ENCODE data around the gene RHBDF2.

DNA sequence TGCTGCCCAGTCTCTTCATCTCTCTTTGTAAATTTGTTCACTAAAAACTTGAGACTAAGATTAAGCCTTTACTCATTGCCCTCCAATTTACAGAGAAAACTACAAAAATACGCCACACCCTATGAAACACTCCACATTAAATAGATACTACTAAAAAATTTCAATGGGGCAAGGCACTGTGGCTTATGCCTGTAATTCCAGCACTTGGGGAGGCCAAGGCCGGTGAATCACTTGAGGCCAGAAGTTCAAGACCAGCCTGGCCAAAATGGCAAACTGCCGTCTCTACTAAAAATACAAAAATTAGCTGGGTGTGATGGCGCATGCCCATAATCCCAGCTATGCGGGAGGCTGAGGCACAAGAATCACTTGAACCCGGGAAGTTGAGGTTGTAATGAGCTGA is 52.1 kb downstream of the RHBDF2 start:
- TF ChIP-seq, protein P1, sequence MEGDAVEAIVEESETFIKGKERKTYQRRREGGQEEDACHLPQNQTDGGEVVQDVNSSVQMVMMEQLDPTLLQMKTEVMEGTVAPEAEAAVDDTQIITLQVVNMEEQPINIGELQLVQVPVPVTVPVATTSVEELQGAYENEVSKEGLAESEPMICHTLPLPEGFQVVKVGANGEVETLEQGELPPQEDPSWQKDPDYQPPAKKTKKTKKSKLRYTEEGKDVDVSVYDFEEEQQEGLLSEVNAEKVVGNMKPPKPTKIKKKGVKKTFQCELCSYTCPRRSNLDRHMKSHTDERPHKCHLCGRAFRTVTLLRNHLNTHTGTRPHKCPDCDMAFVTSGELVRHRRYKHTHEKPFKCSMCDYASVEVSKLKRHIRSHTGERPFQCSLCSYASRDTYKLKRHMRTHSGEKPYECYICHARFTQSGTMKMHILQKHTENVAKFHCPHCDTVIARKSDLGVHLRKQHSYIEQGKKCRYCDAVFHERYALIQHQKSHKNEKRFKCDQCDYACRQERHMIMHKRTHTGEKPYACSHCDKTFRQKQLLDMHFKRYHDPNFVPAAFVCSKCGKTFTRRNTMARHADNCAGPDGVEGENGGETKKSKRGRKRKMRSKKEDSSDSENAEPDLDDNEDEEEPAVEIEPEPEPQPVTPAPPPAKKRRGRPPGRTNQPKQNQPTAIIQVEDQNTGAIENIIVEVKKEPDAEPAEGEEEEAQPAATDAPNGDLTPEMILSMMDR (IDR thresholded peaks at IDR 0.05): no peak
- TF ChIP-seq POLR2AphosphoS5 (IDR thresholded peaks at IDR 0.05; ENCODE audit: insufficient read depth in 1 of 2, low read depth in 1 of 2) (no peak), POLR2A (IDR thresholded peaks at IDR 0.05) (no peak)
